ENCODE measurements around the gene DYDC1.

The DYDC1 gene

DNA sequence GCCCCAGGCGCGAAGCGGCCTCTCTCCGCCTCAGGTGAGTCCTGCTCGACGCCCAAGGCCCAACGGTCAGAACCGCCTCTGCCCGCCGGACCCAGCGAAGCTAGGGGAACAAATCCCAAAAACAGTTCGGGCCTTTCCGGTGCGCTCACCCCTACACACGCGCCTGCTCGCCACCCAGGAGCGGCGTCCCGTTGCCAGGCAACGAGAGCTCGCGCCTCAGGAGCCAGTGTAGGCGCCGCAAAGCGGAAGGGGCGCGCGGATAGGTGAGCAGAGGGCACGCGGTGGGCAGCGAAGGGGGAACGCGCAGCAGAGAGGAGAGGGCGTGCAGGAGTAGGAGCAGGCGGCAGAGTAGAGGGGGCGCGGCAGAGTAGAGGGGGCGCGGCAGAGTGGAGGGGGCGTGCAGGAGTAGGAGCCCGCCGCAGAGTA lies at the start of gene DYDC1, which contains the start of gene DYDC2:
Gene DYDC1, minus strand, starts transcription at position 193 of the 426 bp plus-strand sequence. CDS start 4,154 bp downstream, outside the sequence.
Gene DYDC2, plus strand, starts transcription at position 219 of the 426 bp plus-strand sequence. CDS start 5,663 bp downstream, outside the sequence.
- H3K4me2 ChIP-seq (ENCODE audit: low read depth, low read length, poor library complexity, severe bottlenecking): peak within 1 kb of the TSS; percentile 69
- H3K9me3 ChIP-seq (ENCODE audit: insufficient read depth, low read depth, low read length): no peaks in the 10 kb centered on the region
- no peaks in the 10 kb centered on the region; the same call in 1 of the 2 replicates for H3K9me2 ChIP-seq (replicated peaks; ENCODE audit: low read depth, low read length)
- TF ChIP-seq EZH2phosphoT487 (IDR thresholded peaks at IDR 0.05; ENCODE audit: borderline replicate concordance): no peak
- TF ChIP-seq, protein P1, sequence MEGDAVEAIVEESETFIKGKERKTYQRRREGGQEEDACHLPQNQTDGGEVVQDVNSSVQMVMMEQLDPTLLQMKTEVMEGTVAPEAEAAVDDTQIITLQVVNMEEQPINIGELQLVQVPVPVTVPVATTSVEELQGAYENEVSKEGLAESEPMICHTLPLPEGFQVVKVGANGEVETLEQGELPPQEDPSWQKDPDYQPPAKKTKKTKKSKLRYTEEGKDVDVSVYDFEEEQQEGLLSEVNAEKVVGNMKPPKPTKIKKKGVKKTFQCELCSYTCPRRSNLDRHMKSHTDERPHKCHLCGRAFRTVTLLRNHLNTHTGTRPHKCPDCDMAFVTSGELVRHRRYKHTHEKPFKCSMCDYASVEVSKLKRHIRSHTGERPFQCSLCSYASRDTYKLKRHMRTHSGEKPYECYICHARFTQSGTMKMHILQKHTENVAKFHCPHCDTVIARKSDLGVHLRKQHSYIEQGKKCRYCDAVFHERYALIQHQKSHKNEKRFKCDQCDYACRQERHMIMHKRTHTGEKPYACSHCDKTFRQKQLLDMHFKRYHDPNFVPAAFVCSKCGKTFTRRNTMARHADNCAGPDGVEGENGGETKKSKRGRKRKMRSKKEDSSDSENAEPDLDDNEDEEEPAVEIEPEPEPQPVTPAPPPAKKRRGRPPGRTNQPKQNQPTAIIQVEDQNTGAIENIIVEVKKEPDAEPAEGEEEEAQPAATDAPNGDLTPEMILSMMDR (conservative IDR thresholded peaks at IDR 0.05; ENCODE audit: low read length): no peak
- H2AFZ ChIP-seq (ENCODE audit: low read length): peak within 1 kb of the TSS; percentile 78
- H3K79me2 ChIP-seq (ENCODE audit: insufficient read depth, low read length): no peaks in the 10 kb centered on the region
- H3K9ac ChIP-seq (ENCODE audit: low read depth, low read length, poor library complexity, severe bottlenecking): no peak within 1 kb of the TSS
- no peaks in the 10 kb centered on the region for H3K36me3 ChIP-seq (ENCODE audit: insufficient read depth, low read length)
- H3K27me3 ChIP-seq (ENCODE audit: insufficient read depth, low read length, poor library complexity, severe bottlenecking): peaks cover 15% of the 10 kb centered on the region
- H3F3A ChIP-seq (ENCODE audit: low read depth): no peaks in the 10 kb centered on the region
- peak within 1 kb of the TSS; percentile 67 for H3K4me3 ChIP-seq (ENCODE audit: low read length, poor library complexity, severe bottlenecking)
- no peaks in the 10 kb centered on the region for H4K20me1 ChIP-seq (ENCODE audit: insufficient read depth, low read length, poor library complexity, severe bottlenecking)
- peaks cover 7% of the 10 kb centered on the region for H3K4me1 ChIP-seq (ENCODE audit: insufficient read depth, low read length, poor library complexity, severe bottlenecking)

- Histone ChIP-seq H3K79me2 (ENCODE audit: insufficient read depth, low read length) (peaks cover 28% of the 10 kb centered on the region), H4K20me1 (ENCODE audit: insufficient read depth, low read length, poor library complexity, severe bottlenecking) (peaks cover 5% of the 10 kb centered on the region), H3K36me3 (ENCODE audit: insufficient read depth, low read length) (no peaks in the 10 kb centered on the region), H2AFZ (ENCODE audit: low read length) (no peak overlapping the region), H3K9me2 (replicated peaks; ENCODE audit: low read depth, low read length) (no peaks in the 10 kb centered on the region), H3F3A (ENCODE audit: low read depth) (no peaks in the 10 kb centered on the region), H3K4me3 (ENCODE audit: low read length, poor library complexity, severe bottlenecking) (no peak overlapping the region), H3K9me3 (ENCODE audit: insufficient read depth, low read depth, low read length) (no peaks in the 10 kb centered on the region), H3K9ac (ENCODE audit: low read depth, low read length, poor library complexity, severe bottlenecking) (no peak overlapping the region), H3K4me1 (ENCODE audit: insufficient read depth, low read length, poor library complexity, severe bottlenecking) (peaks cover 35% of the 10 kb centered on the region), H3K27me3 (ENCODE audit: insufficient read depth, low read length, poor library complexity, severe bottlenecking) (no peaks in the 10 kb centered on the region), H3K4me2 (ENCODE audit: low read depth, low read length, poor library complexity, severe bottlenecking) (no peak overlapping the region)
- TF ChIP-seq EZH2phosphoT487 (IDR thresholded peaks at IDR 0.05; ENCODE audit: borderline replicate concordance): no peak
- TF ChIP-seq, protein P1 (conservative IDR thresholded peaks at IDR 0.05; ENCODE audit: low read length): no peak
These were observed 49.6 kb upstream of the DYDC1 start for GRCh38 chr10:80406204-80406603.

- peaks cover 29% of the 10 kb centered on the region for H3K4me1 ChIP-seq (ENCODE audit: insufficient read depth, low read length, poor library complexity, severe bottlenecking)
- H3K9me2 ChIP-seq (replicated peaks; ENCODE audit: low read depth, low read length): no peaks in the 10 kb centered on the region
- no peaks in the 10 kb centered on the region for H3K36me3 ChIP-seq (ENCODE audit: insufficient read depth, low read length)
- no peak overlapping the region for H3K9ac ChIP-seq (ENCODE audit: low read depth, low read length, poor library complexity, severe bottlenecking)
- no peak overlapping the region for H3K4me3 ChIP-seq (ENCODE audit: low read length, poor library complexity, severe bottlenecking)
- peaks cover under 1% of the 10 kb centered on the region for H4K20me1 ChIP-seq (ENCODE audit: insufficient read depth, low read length, poor library complexity, severe bottlenecking)
- H3F3A ChIP-seq (ENCODE audit: low read depth): no peaks in the 10 kb centered on the region
- H2AFZ ChIP-seq (ENCODE audit: low read length): 0 out of 2 replicates have a peak overlapping the region, but pooled peaks have one; percentile 27
- no peak overlapping the region for H3K4me2 ChIP-seq (ENCODE audit: low read depth, low read length, poor library complexity, severe bottlenecking)
- no peaks in the 10 kb centered on the region for H3K27me3 ChIP-seq (ENCODE audit: insufficient read depth, low read length, poor library complexity, severe bottlenecking)
- no peaks in the 10 kb centered on the region for H3K9me3 ChIP-seq (ENCODE audit: insufficient read depth, low read depth, low read length)
- peaks cover 22% of the 10 kb centered on the region for H3K79me2 ChIP-seq (ENCODE audit: insufficient read depth, low read length)
- no peak for TF ChIP-seq EZH2phosphoT487 (IDR thresholded peaks at IDR 0.05; ENCODE audit: borderline replicate concordance)
- TF ChIP-seq, protein P1 (conservative IDR thresholded peaks at IDR 0.05; ENCODE audit: low read length): no peak
These were observed 49.1 kb upstream of the DYDC1 start for GRCh38 chr10:80405626-80406025.

Data from Loucy (cell line).